ENCODE measurements around the gene ACO2. TPM values are rescaled to one million over a fixed set of nuclear protein-coding genes. Genes with fewer than 3 reads are reported as not detected.

ACO2 gene
- total and polyA plus RNA-seq, 2 of the 8 experiments (the other 6 are each of a cell fraction or from before 2014, with no cell fraction given): 52.8 to 75.4 TPM

GRCh38 chr22:41561335-41561734, 92.4 kb downstream of the ACO2 start:
- H3K36me3 ChIP-seq (ENCODE audit: control insufficient read depth in 2 of 4, insufficient read depth in 4 of 4, low read length in 3 of 4): no peaks in the 10 kb centered on the region
- no peak overlapping the region for H3K4ac ChIP-seq (replicated peaks; ENCODE audit: insufficient read length, low read depth, low read length)
- peak overlapping the region in 1 of 4 experiments; percentile 44; a peak in 3 of 8 replicates for H3K4me3 ChIP-seq (ENCODE audit: extremely low read depth in 1 of 4, insufficient read depth in 2 of 4, low read depth in 3 of 4, low read length in 4 of 4)
- peak overlapping the region; percentile 93 for H3K18ac ChIP-seq (ENCODE audit: extremely low read depth, low read length)
- H2BK5ac ChIP-seq (ENCODE audit: low read depth, low read length): peak overlapping the region; percentile 35; the same call in 1 of the 2 replicates
- H2BK12ac ChIP-seq (ENCODE audit: low read depth, low read length): peak overlapping the region; percentile 93; the same call in 1 of the 2 replicates
- H2BK15ac ChIP-seq (ENCODE audit: low read length): no peak overlapping the region
- H2AFZ ChIP-seq (ENCODE audit: low read length): peak overlapping the region; percentile 91; the same call in 1 of the 2 replicates
- no peaks in the 10 kb centered on the region; the same call in 1 of the 2 replicates for H3K79me1 ChIP-seq (ENCODE audit: low read depth, low read length)
- no peak overlapping the region for H3K27ac ChIP-seq (ENCODE audit: low read depth, low read length)
- DNase-seq (ENCODE audit: low read depth in 1 of 2, low spot score in 2 of 2) (peak in 1 of 2 experiments; percentile 57), FAIRE-seq (no peak)
- no peak overlapping the region for H3K56ac ChIP-seq (replicated peaks; ENCODE audit: insufficient read length, low read depth, low read length)
- H4K91ac ChIP-seq (replicated peaks; ENCODE audit: insufficient read length, low read length): peak overlapping the region; percentile 45
- H3K9ac ChIP-seq (replicated peaks in 1 of 4; ENCODE audit: extremely low read depth in 1 of 4, low read depth in 3 of 4, low read length in 3 of 4): no peak overlapping the region
- ChIA-PET CTCF (ENCODE audit: partially characterized antibody) (interaction anchor here (0.6 to 16.1 kb wide), 5 partner anchors 11 to 1543 kb away, joined by 3 to 169 read pairs (median 4); no protein-coding TSS in a partner anchor), POLR2A (ENCODE audit: partially characterized antibody) (interaction anchor here (1.0 to 1.8 kb wide), 5 partner anchors 13 to 179 kb away, joined by 3 to 4 read pairs (median 4); no protein-coding TSS in a partner anchor)
- H3K79me2 ChIP-seq (ENCODE audit: control insufficient read depth in 1 of 2, insufficient read depth in 2 of 2, low read length in 2 of 2): no peaks in the 10 kb centered on the region
- H4K20me1 ChIP-seq (replicated peaks in 1 of 2; ENCODE audit: control insufficient read depth in 1 of 2, insufficient read depth in 2 of 2, low read length in 2 of 2): no peaks in the 10 kb centered on the region
- no peak overlapping the region for H3K23ac ChIP-seq (ENCODE audit: insufficient read length)
- H4K8ac ChIP-seq (ENCODE audit: extremely low read depth, insufficient read depth, low read length): peak overlapping the region; percentile 35; the same call in 1 of the 2 replicates
- no peaks in the 10 kb centered on the region for H3K27me3 ChIP-seq (replicated peaks in 1 of 4; ENCODE audit: control insufficient read depth in 3 of 4, extremely low read depth in 1 of 4, insufficient read depth in 3 of 4, low read length in 3 of 4)
- no peak overlapping the region for H4K5ac ChIP-seq (ENCODE audit: insufficient read length, low read depth, low read length)
- H3K4me2 ChIP-seq (ENCODE audit: insufficient read depth in 1 of 2, low read depth in 2 of 2, low read length in 2 of 2): peak overlapping the region; percentile 63 to 70
- 66% methylated on average over 10 of the region's 10 CpGs; no CpG with 5 or more reads in 1 of the 2 experiments for WGBS, 2 experiments (ENCODE audit: extremely low coverage in 1 of 2, insufficient coverage in 1 of 2, insufficient read length in 1 of 2, insufficient replicate concordance in 2 of 2, low coverage in 1 of 2, low lambda C conversion rate in 2 of 2, missing lambda C conversion rate in 1 of 2)
- H3K14ac ChIP-seq (ENCODE audit: insufficient read length): no peak overlapping the region
- peak overlapping the region; percentile 87 for H2BK20ac ChIP-seq (ENCODE audit: low read length)
- no peaks in the 10 kb centered on the region for H3K9me3 ChIP-seq (ENCODE audit: insufficient read depth in 2 of 2, low read depth in 1 of 2, low read length in 1 of 2)
- H3K4me1 ChIP-seq (replicated peaks in 1 of 4; ENCODE audit: control insufficient read depth in 3 of 4, insufficient read depth in 4 of 4, low read length in 3 of 4): peaks cover 4 to 34% (median 24%) of the 10 kb centered on the region in 4 experiments
- no peak overlapping the region; the same call in 1 of the 2 replicates for H2AK5ac ChIP-seq (ENCODE audit: low read depth, low read length)
- peaks cover 6% of the 10 kb centered on the region; the same call in 1 of the 2 replicates for H3K23me2 ChIP-seq (ENCODE audit: low read depth, low read length)
- no peak overlapping the region for H2BK120ac ChIP-seq (replicated peaks; ENCODE audit: low read depth, low read length)
- TF ChIP-seq CBX5 (IDR thresholded peaks at IDR 0.05; ENCODE audit: low read depth, low read length) (no peak), TEAD4 (IDR thresholded peaks at IDR 0.05; ENCODE audit: low read depth, low read length) (0 out of 2 replicates have a peak, but pooled peaks have one; percentile 80), JUN (IDR thresholded peaks at IDR 0.05; ENCODE audit: low read depth, low read length) (no peak), CTBP2 (IDR thresholded peaks at IDR 0.05; ENCODE audit: borderline replicate concordance, insufficient read depth, insufficient read length, low read length) (no peak), HDAC6 (IDR thresholded peaks at IDR 0.05; ENCODE audit: low read depth, low read length) (no peak), GABPA (IDR thresholded peaks at IDR 0.05; ENCODE audit: borderline replicate concordance, insufficient read depth, low read length) (no peak), KDM4A (IDR thresholded peaks at IDR 0.05; ENCODE audit: low read depth, low read length, severe bottlenecking) (no peak), NANOG (IDR thresholded peaks at IDR 0.05; ENCODE audit: insufficient read depth, low read depth, low read length, poor library complexity, severe bottlenecking) (no peak), GTF2F1 (IDR thresholded peaks at IDR 0.05; ENCODE audit: borderline replicate concordance, low read depth, low read length) (no peak), ASH2L (IDR thresholded peaks at IDR 0.05; ENCODE audit: low read length) (no peak), SRF (IDR thresholded peaks at IDR 0.05; ENCODE audit: low read depth, low read length) (no peak), TAF7 (optimal IDR thresholded peaks at IDR 0.05; ENCODE audit: borderline replicate concordance, low read depth, low read length) (no peak), TBP (IDR thresholded peaks at IDR 0.05; ENCODE audit: low read depth, low read length) (peak; percentile 46; the same call in 1 of the 2 replicates)

All from H1 (cell line).